ENCODE data around the gene PPP1R3G.

The PPP1R3G gene

GRCh38 chr6:5121956-5122355 is 36.8 kb downstream of the PPP1R3G start:
- TF ChIP-seq EZH2 (IDR thresholded peaks at IDR 0.05; ENCODE audit: borderline replicate concordance, low read length): no peak
- TF ChIP-seq, protein P1, sequence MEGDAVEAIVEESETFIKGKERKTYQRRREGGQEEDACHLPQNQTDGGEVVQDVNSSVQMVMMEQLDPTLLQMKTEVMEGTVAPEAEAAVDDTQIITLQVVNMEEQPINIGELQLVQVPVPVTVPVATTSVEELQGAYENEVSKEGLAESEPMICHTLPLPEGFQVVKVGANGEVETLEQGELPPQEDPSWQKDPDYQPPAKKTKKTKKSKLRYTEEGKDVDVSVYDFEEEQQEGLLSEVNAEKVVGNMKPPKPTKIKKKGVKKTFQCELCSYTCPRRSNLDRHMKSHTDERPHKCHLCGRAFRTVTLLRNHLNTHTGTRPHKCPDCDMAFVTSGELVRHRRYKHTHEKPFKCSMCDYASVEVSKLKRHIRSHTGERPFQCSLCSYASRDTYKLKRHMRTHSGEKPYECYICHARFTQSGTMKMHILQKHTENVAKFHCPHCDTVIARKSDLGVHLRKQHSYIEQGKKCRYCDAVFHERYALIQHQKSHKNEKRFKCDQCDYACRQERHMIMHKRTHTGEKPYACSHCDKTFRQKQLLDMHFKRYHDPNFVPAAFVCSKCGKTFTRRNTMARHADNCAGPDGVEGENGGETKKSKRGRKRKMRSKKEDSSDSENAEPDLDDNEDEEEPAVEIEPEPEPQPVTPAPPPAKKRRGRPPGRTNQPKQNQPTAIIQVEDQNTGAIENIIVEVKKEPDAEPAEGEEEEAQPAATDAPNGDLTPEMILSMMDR (IDR thresholded peaks at IDR 0.05; ENCODE audit: low read length): no peak
- Histone ChIP-seq H3K9ac (ENCODE audit: low read length) (no peak overlapping the region), H3K36me3 (ENCODE audit: insufficient read depth, low read length) (no peaks in the 10 kb centered on the region), H2AFZ (ENCODE audit: low read length) (no peak overlapping the region), H3K27ac (ENCODE audit: low read depth, low read length, poor library complexity, severe bottlenecking) (no peak overlapping the region), H3K4me3 (ENCODE audit: low read depth, low read length, poor library complexity, severe bottlenecking) (no peak overlapping the region), H3K4me2 (ENCODE audit: low read length) (no peak overlapping the region), H3K4me1 (ENCODE audit: insufficient read depth, low read length, severe bottlenecking) (no peaks in the 10 kb centered on the region), H4K20me1 (ENCODE audit: insufficient read depth, low read length) (no peaks in the 10 kb centered on the region), H3K79me2 (ENCODE audit: insufficient read depth, low read length) (no peaks in the 10 kb centered on the region), H3F3A (ENCODE audit: insufficient read depth, low read length) (no peaks in the 10 kb centered on the region), H3K9me3 (ENCODE audit: low read length) (no peaks in the 10 kb centered on the region), H3K27me3 (ENCODE audit: insufficient read depth, low read length) (no peaks in the 10 kb centered on the region), H3K9me2 (ENCODE audit: low read depth, low read length) (no peaks in the 10 kb centered on the region)

- Histone ChIP-seq H3K9me3 (ENCODE audit: low read length) (no peaks in the 10 kb centered on the region), H4K20me1 (ENCODE audit: insufficient read depth, low read length) (no peaks in the 10 kb centered on the region), H3K9me2 (ENCODE audit: low read depth, low read length) (no peaks in the 10 kb centered on the region), H3K4me3 (ENCODE audit: low read depth, low read length, poor library complexity, severe bottlenecking) (no peak overlapping the region), H3K4me1 (ENCODE audit: insufficient read depth, low read length, severe bottlenecking) (no peaks in the 10 kb centered on the region), H3F3A (ENCODE audit: insufficient read depth, low read length) (no peaks in the 10 kb centered on the region), H3K36me3 (ENCODE audit: insufficient read depth, low read length) (no peaks in the 10 kb centered on the region), H3K9ac (ENCODE audit: low read length) (no peak overlapping the region), H3K79me2 (ENCODE audit: insufficient read depth, low read length) (no peaks in the 10 kb centered on the region), H2AFZ (ENCODE audit: low read length) (no peak overlapping the region), H3K4me2 (ENCODE audit: low read length) (no peak overlapping the region), H3K27ac (ENCODE audit: low read depth, low read length, poor library complexity, severe bottlenecking) (no peak overlapping the region), H3K27me3 (ENCODE audit: insufficient read depth, low read length) (no peaks in the 10 kb centered on the region)
- TF ChIP-seq EZH2 (IDR thresholded peaks at IDR 0.05; ENCODE audit: borderline replicate concordance, low read length): no peak
- TF ChIP-seq, protein P1 (IDR thresholded peaks at IDR 0.05; ENCODE audit: low read length): no peak
Measured at GRCh38 chr6:5122504-5123112, 37.5 kb downstream of the PPP1R3G start.

GRCh38 chr6:5123296-5124143 is 38.4 kb downstream of the PPP1R3G start:
- Histone ChIP-seq H3K9me2 (ENCODE audit: low read depth, low read length) (no peaks in the 10 kb centered on the region), H3K27me3 (ENCODE audit: insufficient read depth, low read length) (no peaks in the 10 kb centered on the region), H3K9ac (ENCODE audit: low read length) (no peak overlapping the region), H3K4me1 (ENCODE audit: insufficient read depth, low read length, severe bottlenecking) (no peaks in the 10 kb centered on the region), H4K20me1 (ENCODE audit: insufficient read depth, low read length) (no peaks in the 10 kb centered on the region), H3K36me3 (ENCODE audit: insufficient read depth, low read length) (no peaks in the 10 kb centered on the region), H2AFZ (ENCODE audit: low read length) (no peak overlapping the region), H3F3A (ENCODE audit: insufficient read depth, low read length) (no peaks in the 10 kb centered on the region), H3K27ac (ENCODE audit: low read depth, low read length, poor library complexity, severe bottlenecking) (no peak overlapping the region), H3K79me2 (ENCODE audit: insufficient read depth, low read length) (no peaks in the 10 kb centered on the region), H3K4me3 (ENCODE audit: low read depth, low read length, poor library complexity, severe bottlenecking) (no peak overlapping the region), H3K4me2 (ENCODE audit: low read length) (no peak overlapping the region), H3K9me3 (ENCODE audit: low read length) (no peaks in the 10 kb centered on the region)
- no peak for TF ChIP-seq EZH2 (IDR thresholded peaks at IDR 0.05; ENCODE audit: borderline replicate concordance, low read length)
- TF ChIP-seq, protein P1 (IDR thresholded peaks at IDR 0.05; ENCODE audit: low read length): no peak

Measured in OCI-LY1 (cell line).